ENCODE results near the gene SLC15A1. TPM values are rescaled to one million over a fixed set of nuclear protein-coding genes. Genes with fewer than 3 reads are reported as not detected.

The SLC15A1 gene, protein sequence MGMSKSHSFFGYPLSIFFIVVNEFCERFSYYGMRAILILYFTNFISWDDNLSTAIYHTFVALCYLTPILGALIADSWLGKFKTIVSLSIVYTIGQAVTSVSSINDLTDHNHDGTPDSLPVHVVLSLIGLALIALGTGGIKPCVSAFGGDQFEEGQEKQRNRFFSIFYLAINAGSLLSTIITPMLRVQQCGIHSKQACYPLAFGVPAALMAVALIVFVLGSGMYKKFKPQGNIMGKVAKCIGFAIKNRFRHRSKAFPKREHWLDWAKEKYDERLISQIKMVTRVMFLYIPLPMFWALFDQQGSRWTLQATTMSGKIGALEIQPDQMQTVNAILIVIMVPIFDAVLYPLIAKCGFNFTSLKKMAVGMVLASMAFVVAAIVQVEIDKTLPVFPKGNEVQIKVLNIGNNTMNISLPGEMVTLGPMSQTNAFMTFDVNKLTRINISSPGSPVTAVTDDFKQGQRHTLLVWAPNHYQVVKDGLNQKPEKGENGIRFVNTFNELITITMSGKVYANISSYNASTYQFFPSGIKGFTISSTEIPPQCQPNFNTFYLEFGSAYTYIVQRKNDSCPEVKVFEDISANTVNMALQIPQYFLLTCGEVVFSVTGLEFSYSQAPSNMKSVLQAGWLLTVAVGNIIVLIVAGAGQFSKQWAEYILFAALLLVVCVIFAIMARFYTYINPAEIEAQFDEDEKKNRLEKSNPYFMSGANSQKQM
- polyA plus RNA-seq (2013) = 2.2 and 2.3 TPM in 2 replicates

DNA sequence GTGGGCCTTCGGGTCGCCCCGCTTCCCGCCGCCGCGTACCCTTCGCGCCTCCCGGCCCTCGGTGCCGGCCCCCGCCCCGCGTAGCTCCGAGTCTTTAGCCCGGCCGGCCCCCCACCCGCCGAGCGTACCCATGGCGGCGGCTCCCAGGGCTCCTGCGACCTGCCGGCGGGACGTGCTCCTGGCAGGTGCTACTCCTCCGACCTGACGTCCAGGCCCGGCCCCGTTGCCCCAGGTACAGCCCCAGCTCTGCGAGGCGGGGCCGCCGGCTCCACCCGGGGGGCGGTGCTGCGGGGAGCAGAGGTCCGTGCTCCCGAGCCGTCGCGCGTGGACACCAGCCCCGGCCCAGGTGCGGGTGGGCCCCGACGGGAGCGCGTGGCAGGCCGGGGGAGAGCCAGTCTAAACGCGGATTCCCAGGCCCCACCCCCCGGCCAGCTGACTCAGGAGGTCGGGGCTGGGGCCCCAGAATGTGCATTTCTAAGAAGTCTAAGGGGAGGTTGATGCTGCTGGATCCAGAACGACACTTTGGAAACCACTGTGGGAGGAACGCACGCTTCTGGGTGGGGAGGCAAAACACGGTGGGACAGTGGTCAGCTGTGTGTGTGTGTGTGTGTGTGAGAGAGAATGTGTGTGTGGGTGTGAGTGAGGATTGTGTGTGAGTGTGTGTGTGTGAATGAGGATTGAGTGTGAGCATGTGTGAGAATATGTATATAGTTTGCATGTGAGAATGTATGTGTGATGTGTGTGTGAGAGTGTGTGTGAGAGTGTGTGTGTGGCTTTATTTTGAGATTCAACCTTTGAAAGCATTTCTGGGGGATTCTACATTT, at the start of gene SLC15A1:
SLC15A1 (minus strand) TSS at position 206 of the 824 bp plus-strand sequence; CDS start at position 132, 74 bp downstream.
- Histone ChIP-seq H2BK120ac (ENCODE audit: insufficient read depth, low read length, poor library complexity) (no peak within 1 kb of the TSS), H2AK5ac (ENCODE audit: low read length) (no peak within 1 kb of the TSS), H4K8ac (ENCODE audit: low read depth, low read length) (no peak within 1 kb of the TSS), H2BK5ac (ENCODE audit: low read depth, low read length, poor library complexity) (no peak within 1 kb of the TSS), H3K9ac (ENCODE audit: low read length) (peak within 1 kb of the TSS; percentile 61), H3K36me3 (ENCODE audit: control insufficient read depth in 1 of 2, insufficient read depth in 2 of 2, low read length in 2 of 2) (no peaks in the 10 kb centered on the region), H3K27ac (ENCODE audit: low read depth, low read length) (no peak within 1 kb of the TSS), H3K23ac (ENCODE audit: low read length) (peak within 1 kb of the TSS; percentile 24), H3K79me2 (ENCODE audit: control insufficient read depth, insufficient read depth, low read length, poor library complexity) (peaks cover 1% of the 10 kb centered on the region), H3K4ac (ENCODE audit: low read depth, low read length) (no peak within 1 kb of the TSS), H4K12ac (ENCODE audit: low read depth, low read length) (no peak within 1 kb of the TSS), H3K4me2 (ENCODE audit: low read length) (peak within 1 kb of the TSS; percentile 95), H2AFZ (ENCODE audit: insufficient read depth, low read length, poor library complexity) (peak within 1 kb of the TSS; percentile 20), H3K4me3 (ENCODE audit: low read depth, low read length) (peak within 1 kb of the TSS; percentile 67), H2BK12ac (ENCODE audit: low read length) (peak within 1 kb of the TSS; percentile 39), H3K27me3 (ENCODE audit: insufficient read depth, low read length) (peaks cover 3% of the 10 kb centered on the region), H3K4me1 (ENCODE audit: control insufficient read depth in 1 of 2, insufficient read depth in 2 of 2, low read length in 2 of 2) (peaks cover 21 to 22% of the 10 kb centered on the region in 2 experiments), H3K79me1 (ENCODE audit: low read length) (no peaks in the 10 kb centered on the region), H3K9me3 (ENCODE audit: insufficient read depth, low read depth, low read length) (peaks cover 2% of the 10 kb centered on the region), H3K14ac (ENCODE audit: low read length) (no peak within 1 kb of the TSS), H3K18ac (ENCODE audit: low read length) (peak within 1 kb of the TSS; percentile 53), H4K91ac (ENCODE audit: low read depth, low read length) (peak within 1 kb of the TSS; percentile 3)
- WGBS (ENCODE audit: extremely low coverage, insufficient coverage, insufficient read length) = no CpG with 5 or more reads among the region's 59 CpGs
- DNase-seq = no peak

DNA sequence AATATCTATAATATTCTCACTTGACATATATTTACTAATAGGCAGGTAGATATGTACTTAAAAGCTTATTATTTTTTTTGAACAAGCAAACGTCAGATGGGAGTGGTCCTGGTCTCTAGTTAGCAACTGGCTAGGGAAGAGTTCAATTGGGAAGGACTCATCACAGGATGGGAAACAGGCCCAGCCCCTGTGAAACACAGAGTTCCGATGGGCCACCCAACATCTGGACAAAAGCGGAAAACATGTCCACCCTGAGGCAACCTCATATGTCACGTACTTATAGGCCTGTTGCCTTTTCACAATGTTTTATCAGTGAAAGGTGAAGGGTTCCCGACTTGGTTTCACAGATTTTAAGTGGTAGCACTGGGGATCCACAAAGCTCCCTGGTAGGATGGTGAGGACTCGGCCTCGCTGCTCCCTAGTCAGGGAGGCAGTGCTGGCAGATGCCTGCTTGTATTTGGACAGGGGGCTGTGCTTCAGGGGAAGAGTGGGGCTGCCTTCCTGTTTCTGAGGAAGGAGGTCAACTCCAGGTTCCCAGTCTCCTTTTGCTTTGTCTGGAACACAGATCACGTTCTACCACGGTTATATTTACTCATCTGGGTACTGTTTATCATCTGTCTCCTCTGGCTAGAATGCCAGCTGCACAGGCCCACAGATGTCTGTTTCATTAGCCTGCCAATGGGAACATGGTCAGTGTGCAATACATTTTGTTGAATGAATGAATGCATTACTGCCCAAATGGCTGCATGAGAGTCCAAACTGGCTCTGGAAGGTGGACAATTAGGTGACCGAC, 49.4 kb upstream of the SLC15A1 start:
- no peak for DNase-seq
- H3K79me1 ChIP-seq (ENCODE audit: low read length) = no peaks in the 10 kb centered on the region
- H4K91ac ChIP-seq (ENCODE audit: low read depth, low read length) = peak overlapping the region; percentile 11
- H2BK120ac ChIP-seq (ENCODE audit: insufficient read depth, low read length, poor library complexity) = no peak overlapping the region
- H3K4me1 ChIP-seq (ENCODE audit: control insufficient read depth in 1 of 2, insufficient read depth in 2 of 2, low read length in 2 of 2) = peaks cover 0 to 5% of the 10 kb centered on the region in 2 experiments
- H3K14ac ChIP-seq (ENCODE audit: low read length) = no peak overlapping the region
- no peak overlapping the region for H3K4me2 ChIP-seq (ENCODE audit: low read length)
- no peak overlapping the region for H4K12ac ChIP-seq (ENCODE audit: low read depth, low read length)
- H2BK5ac ChIP-seq (ENCODE audit: low read depth, low read length, poor library complexity) = no peak overlapping the region
- H3K18ac ChIP-seq (ENCODE audit: low read length) = peak overlapping the region; percentile 46
- H2BK12ac ChIP-seq (ENCODE audit: low read length) = no peak overlapping the region
- H3K4ac ChIP-seq (ENCODE audit: low read depth, low read length) = no peak overlapping the region
- H3K9me3 ChIP-seq (ENCODE audit: insufficient read depth, low read depth, low read length) = no peaks in the 10 kb centered on the region
- H4K8ac ChIP-seq (ENCODE audit: low read depth, low read length) = no peak overlapping the region
- no CpG with 5 or more reads among the region's 10 CpGs for WGBS (ENCODE audit: extremely low coverage, insufficient coverage, insufficient read length)
- no peaks in the 10 kb centered on the region for H3K79me2 ChIP-seq (ENCODE audit: control insufficient read depth, insufficient read depth, low read length, poor library complexity)
- H2AK5ac ChIP-seq (ENCODE audit: low read length) = no peak overlapping the region
- H3K9ac ChIP-seq (ENCODE audit: low read length) = no peak overlapping the region
- no peaks in the 10 kb centered on the region for H3K27me3 ChIP-seq (ENCODE audit: insufficient read depth, low read length)
- no peak overlapping the region for H3K4me3 ChIP-seq (ENCODE audit: low read depth, low read length)
- H3K36me3 ChIP-seq (ENCODE audit: control insufficient read depth in 1 of 2, insufficient read depth in 2 of 2, low read length in 2 of 2) = peaks cover 19 to 33% of the 10 kb centered on the region in 2 experiments
- H3K27ac ChIP-seq (ENCODE audit: low read depth, low read length) = no peak overlapping the region
- H3K23ac ChIP-seq (ENCODE audit: low read length) = no peak overlapping the region
- no peak overlapping the region for H2AFZ ChIP-seq (ENCODE audit: insufficient read depth, low read length, poor library complexity)

DNA sequence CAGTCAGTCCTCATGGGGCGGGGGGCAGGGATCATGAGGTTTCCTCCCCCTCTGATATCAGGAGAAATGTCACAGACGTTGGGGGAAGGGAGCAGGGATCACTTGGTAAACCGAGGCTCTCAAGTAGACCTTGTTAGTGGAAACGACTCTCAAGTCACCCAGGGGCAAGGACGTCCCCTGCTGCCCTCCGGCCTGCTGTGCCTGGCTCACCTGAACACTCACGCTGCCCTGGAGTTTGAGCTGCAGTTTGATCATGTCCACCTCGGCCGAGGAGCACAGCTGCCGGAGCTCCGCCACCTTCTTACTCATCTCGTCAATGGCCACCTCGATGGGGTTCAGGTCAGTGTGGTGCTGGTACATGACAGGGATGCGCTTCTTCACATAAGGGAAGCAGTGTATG, 47.6 kb upstream of the SLC15A1 start:
- no peak overlapping the region for H3K23ac ChIP-seq (ENCODE audit: low read length)
- no peak overlapping the region for H2BK5ac ChIP-seq (ENCODE audit: low read depth, low read length, poor library complexity)
- H3K4me2 ChIP-seq (ENCODE audit: low read length) = no peak overlapping the region
- no peak for DNase-seq
- no peaks in the 10 kb centered on the region for H3K79me2 ChIP-seq (ENCODE audit: control insufficient read depth, insufficient read depth, low read length, poor library complexity)
- no peak overlapping the region for H4K8ac ChIP-seq (ENCODE audit: low read depth, low read length)
- no peak overlapping the region for H4K91ac ChIP-seq (ENCODE audit: low read depth, low read length)
- H3K18ac ChIP-seq (ENCODE audit: low read length) = no peak overlapping the region
- H3K14ac ChIP-seq (ENCODE audit: low read length) = no peak overlapping the region
- H3K4ac ChIP-seq (ENCODE audit: low read depth, low read length) = no peak overlapping the region
- H3K79me1 ChIP-seq (ENCODE audit: low read length) = no peaks in the 10 kb centered on the region
- no peak overlapping the region for H2BK120ac ChIP-seq (ENCODE audit: insufficient read depth, low read length, poor library complexity)
- H2AFZ ChIP-seq (ENCODE audit: insufficient read depth, low read length, poor library complexity) = no peak overlapping the region
- no peak overlapping the region for H3K9ac ChIP-seq (ENCODE audit: low read length)
- H3K4me3 ChIP-seq (ENCODE audit: low read depth, low read length) = peak overlapping the region; percentile 10
- H3K27ac ChIP-seq (ENCODE audit: low read depth, low read length) = no peak overlapping the region
- no peak overlapping the region for H2AK5ac ChIP-seq (ENCODE audit: low read length)
- WGBS (ENCODE audit: extremely low coverage, insufficient coverage, insufficient read length) = no CpG with 5 or more reads among the region's 14 CpGs
- no peak overlapping the region for H2BK12ac ChIP-seq (ENCODE audit: low read length)
- peaks cover 0 to 5% of the 10 kb centered on the region in 2 experiments for H3K4me1 ChIP-seq (ENCODE audit: control insufficient read depth in 1 of 2, insufficient read depth in 2 of 2, low read length in 2 of 2)
- H3K9me3 ChIP-seq (ENCODE audit: insufficient read depth, low read depth, low read length) = no peaks in the 10 kb centered on the region
- no peaks in the 10 kb centered on the region for H3K27me3 ChIP-seq (ENCODE audit: insufficient read depth, low read length)
- H3K36me3 ChIP-seq (ENCODE audit: control insufficient read depth in 1 of 2, insufficient read depth in 2 of 2, low read length in 2 of 2) = peaks cover 24 to 46% of the 10 kb centered on the region in 2 experiments
- no peak overlapping the region for H4K12ac ChIP-seq (ENCODE audit: low read depth, low read length)

Measured in trophoblast cell (in vitro differentiated cells and primary cell).